HepG2 (cell line): ENCODE results near the gene METTL15.

Source experiments
- KDM1A ChIP-seq: IDR thresholded peaks from 2 replicates; pipeline ENCODE4 v1.6.1; 2016; ENCODE audit warnings: missing compliant biosample characterization
- REST ChIP-seq, 2 experiments: IDR thresholded peaks; 2 replicates each; pipeline ENCODE4 v1.6.1; 2011 to 2012; ENCODE audit warnings: low read length in 2 of 2, borderline replicate concordance in 1 of 2, low read depth in 1 of 2, mild to moderate bottlenecking in 1 of 2, moderate library complexity in 1 of 2

GRCh38 chr11:28137366-28137765, 29.2 kb downstream of the METTL15 start:
- TF ChIP-seq REST (IDR thresholded peaks at IDR 0.05; ENCODE audit: borderline replicate concordance in 1 of 2, low read depth in 1 of 2, low read length in 2 of 2) = no peak
- TF ChIP-seq KDM1A (CRISPR knock-in tag) = no peak
